AG09309 (cell line): ENCODE data around the gene RPL7A.
"Not testable (repeated sequence)": the region's sequence is repeated elsewhere in the genome, so short reads cannot be mapped to it uniquely, and the experiment has no call there.

Experiments used
- DNase-seq: peaks from one replicate; pipeline ENCODE4 v3.0.0-alpha.2; 2010; ENCODE audit warnings: low read depth
- H3K4me3 ChIP-seq: 2 replicates; pipeline ENCODE4 v1.5.1; 2011; ENCODE audit warnings: mild to moderate bottlenecking, low read depth, low read length, moderate library complexity; ENCODE audit not compliant: control insufficient read depth
- CTCF ChIP-seq: IDR thresholded peaks from 2 replicates; pipeline ENCODE4 v1.5.1; 2011; ENCODE audit warnings: mild to moderate bottlenecking, low read depth, low read length, inconsistent platforms; ENCODE audit not compliant: insufficient read depth, control insufficient read depth; ENCODE audit errors: missing control alignments

Gene RPL7A

GRCh38 chr9:133334161-133334560, 13.9 kb upstream of the RPL7A start:
- TF ChIP-seq CTCF = no peak
- no peak for DNase-seq

GRCh38 chr9:133334888-133335287, 13.1 kb upstream of the RPL7A start:
- DNase-seq = not testable (repeated sequence)
- H3K4me3 ChIP-seq = peak overlapping the region; percentile 70

More at GRCh38 chr9:133334161-133334560, 13.9 kb upstream of the RPL7A start:
- no peak overlapping the region for H3K4me3 ChIP-seq

- TF ChIP-seq CTCF = no peak
- peak within 1 kb of the TSS; percentile 70 for H3K4me3 ChIP-seq
- DNase-seq = peak; percentile 45
Measured at GRCh38 chr9:133335924-133336811, 11.8 kb upstream of the RPL7A start, which contains the start of gene SURF6. TSS of gene SURF6 (minus strand) at chr9:133336188. CDS start at chr9:133336132, 56 bp downstream.

- no peak for TF ChIP-seq CTCF
- no peak for DNase-seq
- H3K4me3 ChIP-seq = no peak overlapping the region
Measured at GRCh38 chr9:133339641-133340040, 8.4 kb upstream of the RPL7A start.

GRCh38 chr9:133340256-133340655, 7.8 kb upstream of the RPL7A start:
- no peak for TF ChIP-seq CTCF
- no peak overlapping the region for H3K4me3 ChIP-seq
- DNase-seq = no peak

- TF ChIP-seq CTCF = no peak
- H3K4me3 ChIP-seq = no peak overlapping the region
- no peak for DNase-seq
Measured at GRCh38 chr9:133340916-133341315, 7.1 kb upstream of the RPL7A start.

GRCh38 chr9:133341369-133342068, 6.5 kb upstream of the RPL7A start:
- no peak for DNase-seq
- no peak for TF ChIP-seq CTCF
- no peak overlapping the region for H3K4me3 ChIP-seq
